HepG2 (cell line): ENCODE data around the gene MYO1E.

Experiments used
- ATF3 ChIP-seq: sonication (generic); formaldehyde crosslinking; IDR thresholded peaks from 2 replicates; pipeline ENCODE4 v1.4.0; 2020; ENCODE audit warnings: missing genetic modification reagents
- CTCF ChIP-seq: sonication (generic); formaldehyde crosslinking; IDR thresholded peaks from 2 replicates; pipeline ENCODE4 v1.5.0; 2020; ENCODE audit warnings: mild to moderate bottlenecking, missing genetic modification reagents, moderate library complexity
- HOMEZ ChIP-seq: IDR thresholded peaks from 2 replicates; pipeline ENCODE4 v1.6.1; 2016; ENCODE audit warnings: low read depth
- IRX3 ChIP-seq: sonication (generic); formaldehyde crosslinking; IDR thresholded peaks from 2 replicates; pipeline ENCODE4 v1.8.1; 2023; ENCODE audit warnings: mild to moderate bottlenecking, low read depth, missing genetic modification reagents, borderline replicate concordance
- POLR2AphosphoS5 ChIP-seq: IDR thresholded peaks from 2 replicates; pipeline ENCODE4 v1.6.1; 2012; ENCODE audit warnings: low read depth, low read length

GRCh38 chr15:59176653-59177316, 195.9 kb downstream of the MYO1E start:
- TF ChIP-seq IRX3 (CRISPR knock-in tag) (no peak), HOMEZ (CRISPR knock-in tag) (no peak), CTCF (CRISPR knock-in tag) (no peak), ATF3 (CRISPR knock-in tag) (no peak), POLR2AphosphoS5 (no peak)
